ENCODE data around the gene ADK.

Gene ADK

GRCh38 chr10:74483356-74483755 lies 332.3 kb downstream of the ADK start:
- Histone ChIP-seq H3K9me3 (ENCODE audit: insufficient read depth, low read length) (no peaks in the 10 kb centered on the region), H3K4me2 (ENCODE audit: low read length) (no peak overlapping the region), H3K36me3 (replicated peaks; ENCODE audit: low read depth, low read length) (peaks cover 6% of the 10 kb centered on the region), H2AFZ (ENCODE audit: low read depth, low read length) (no peak overlapping the region), H3K4me3 (ENCODE audit: low read length) (no peak overlapping the region), H3K4me1 (ENCODE audit: low read length) (peaks cover 13% of the 10 kb centered on the region), H3K9ac (ENCODE audit: low read length) (no peak overlapping the region), H3K27ac (ENCODE audit: low read length) (no peak overlapping the region), H4K20me1 (ENCODE audit: insufficient read depth, low read length) (no peaks in the 10 kb centered on the region), H3K27me3 (ENCODE audit: low read depth, low read length) (no peaks in the 10 kb centered on the region), H3K79me2 (ENCODE audit: low read length) (no peaks in the 10 kb centered on the region)
- no peak for TF ChIP-seq EZH2phosphoT487 (IDR thresholded peaks at IDR 0.05; ENCODE audit: low read depth)
- TF ChIP-seq, protein P1, sequence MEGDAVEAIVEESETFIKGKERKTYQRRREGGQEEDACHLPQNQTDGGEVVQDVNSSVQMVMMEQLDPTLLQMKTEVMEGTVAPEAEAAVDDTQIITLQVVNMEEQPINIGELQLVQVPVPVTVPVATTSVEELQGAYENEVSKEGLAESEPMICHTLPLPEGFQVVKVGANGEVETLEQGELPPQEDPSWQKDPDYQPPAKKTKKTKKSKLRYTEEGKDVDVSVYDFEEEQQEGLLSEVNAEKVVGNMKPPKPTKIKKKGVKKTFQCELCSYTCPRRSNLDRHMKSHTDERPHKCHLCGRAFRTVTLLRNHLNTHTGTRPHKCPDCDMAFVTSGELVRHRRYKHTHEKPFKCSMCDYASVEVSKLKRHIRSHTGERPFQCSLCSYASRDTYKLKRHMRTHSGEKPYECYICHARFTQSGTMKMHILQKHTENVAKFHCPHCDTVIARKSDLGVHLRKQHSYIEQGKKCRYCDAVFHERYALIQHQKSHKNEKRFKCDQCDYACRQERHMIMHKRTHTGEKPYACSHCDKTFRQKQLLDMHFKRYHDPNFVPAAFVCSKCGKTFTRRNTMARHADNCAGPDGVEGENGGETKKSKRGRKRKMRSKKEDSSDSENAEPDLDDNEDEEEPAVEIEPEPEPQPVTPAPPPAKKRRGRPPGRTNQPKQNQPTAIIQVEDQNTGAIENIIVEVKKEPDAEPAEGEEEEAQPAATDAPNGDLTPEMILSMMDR (IDR thresholded peaks at IDR 0.05; ENCODE audit: low read depth, low read length), result no peak

DNA sequence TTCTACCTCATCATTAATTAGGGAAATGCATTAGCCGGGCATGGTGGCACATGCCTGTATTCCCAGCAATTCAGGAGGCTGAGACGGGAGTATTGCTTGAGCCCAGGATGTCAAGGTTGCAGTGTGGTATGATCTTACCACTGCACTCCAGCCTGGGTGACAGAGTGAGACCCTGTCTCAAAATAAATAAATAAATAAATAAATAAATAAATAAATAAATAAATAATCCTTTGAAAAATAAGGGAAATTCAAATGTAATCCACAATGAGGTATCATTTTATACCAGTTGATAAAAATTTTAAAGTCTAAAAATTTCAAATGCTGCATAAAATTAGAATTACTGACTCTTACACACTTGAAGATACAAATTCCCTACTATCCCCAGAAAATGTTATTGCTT lies 334.3 kb downstream of the ADK start:
- Histone ChIP-seq H4K20me1 (ENCODE audit: insufficient read depth, low read length) (no peaks in the 10 kb centered on the region), H2AFZ (ENCODE audit: low read depth, low read length) (no peak overlapping the region), H3K9ac (ENCODE audit: low read length) (no peak overlapping the region), H3K79me2 (ENCODE audit: low read length) (no peaks in the 10 kb centered on the region), H3K4me1 (ENCODE audit: low read length) (peaks cover 13% of the 10 kb centered on the region), H3K27me3 (ENCODE audit: low read depth, low read length) (no peaks in the 10 kb centered on the region), H3K4me2 (ENCODE audit: low read length) (no peak overlapping the region), H3K4me3 (ENCODE audit: low read length) (no peak overlapping the region), H3K27ac (ENCODE audit: low read length) (no peak overlapping the region), H3K36me3 (replicated peaks; ENCODE audit: low read depth, low read length) (peaks cover 6% of the 10 kb centered on the region), H3K9me3 (ENCODE audit: insufficient read depth, low read length) (no peaks in the 10 kb centered on the region)
- TF ChIP-seq, protein P1 (IDR thresholded peaks at IDR 0.05; ENCODE audit: low read depth, low read length), result no peak
- no peak for TF ChIP-seq EZH2phosphoT487 (IDR thresholded peaks at IDR 0.05; ENCODE audit: low read depth)

- Histone ChIP-seq H3K9ac (ENCODE audit: low read length) (no peak overlapping the region), H4K20me1 (ENCODE audit: insufficient read depth, low read length) (no peaks in the 10 kb centered on the region), H3K4me3 (ENCODE audit: low read length) (no peak overlapping the region), H3K4me1 (ENCODE audit: low read length) (peaks cover 9% of the 10 kb centered on the region), H3K27me3 (ENCODE audit: low read depth, low read length) (no peaks in the 10 kb centered on the region), H3K4me2 (ENCODE audit: low read length) (no peak overlapping the region), H3K79me2 (ENCODE audit: low read length) (no peaks in the 10 kb centered on the region), H3K36me3 (replicated peaks; ENCODE audit: low read depth, low read length) (peaks cover 5% of the 10 kb centered on the region), H2AFZ (ENCODE audit: low read depth, low read length) (no peak overlapping the region), H3K27ac (ENCODE audit: low read length) (no peak overlapping the region), H3K9me3 (ENCODE audit: insufficient read depth, low read length) (no peaks in the 10 kb centered on the region)
- TF ChIP-seq EZH2phosphoT487 (IDR thresholded peaks at IDR 0.05; ENCODE audit: low read depth), result no peak
- TF ChIP-seq, protein P1 (IDR thresholded peaks at IDR 0.05; ENCODE audit: low read depth, low read length), result no peak
These were observed 335.6 kb downstream of the ADK start for GRCh38 chr10:74486659-74487058.

DNA sequence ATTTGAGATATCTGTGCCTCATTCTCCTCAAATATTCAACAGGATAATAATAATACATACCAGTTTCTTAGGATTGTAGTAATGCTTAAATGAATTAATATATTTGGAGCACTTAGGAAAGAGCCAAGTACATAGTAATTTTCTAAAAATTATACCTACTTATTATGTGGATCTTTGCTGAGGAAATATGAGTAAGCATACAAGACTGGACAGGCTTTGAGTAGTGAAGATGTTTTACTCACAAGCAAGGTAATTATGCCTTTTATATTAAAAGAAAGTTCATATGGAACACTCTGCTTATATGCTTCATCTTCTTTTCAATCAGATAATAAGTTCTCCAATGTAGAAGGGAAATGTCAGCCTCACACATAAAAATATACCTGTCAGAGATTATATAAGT lies 337.9 kb downstream of the ADK start:
- no peaks in the 10 kb centered on the region for H3K36me3 ChIP-seq (replicated peaks; ENCODE audit: low read depth, low read length)
- TF ChIP-seq, protein P1 (IDR thresholded peaks at IDR 0.05; ENCODE audit: low read depth, low read length), result no peak
- TF ChIP-seq EZH2phosphoT487 (IDR thresholded peaks at IDR 0.05; ENCODE audit: low read depth), result no peak
- H4K20me1 ChIP-seq (ENCODE audit: insufficient read depth, low read length), result no peaks in the 10 kb centered on the region
- H3K9me3 ChIP-seq (ENCODE audit: insufficient read depth, low read length), result no peaks in the 10 kb centered on the region
- no peaks in the 10 kb centered on the region for H3K27me3 ChIP-seq (ENCODE audit: low read depth, low read length)
- no peak overlapping the region for H3K9ac ChIP-seq (ENCODE audit: low read length)
- H3K27ac ChIP-seq (ENCODE audit: low read length), result no peak overlapping the region
- H3K4me1 ChIP-seq (ENCODE audit: low read length), result no peaks in the 10 kb centered on the region
- no peak overlapping the region for H2AFZ ChIP-seq (ENCODE audit: low read depth, low read length)
- H3K4me2 ChIP-seq (ENCODE audit: low read length), result no peak overlapping the region
- H3K79me2 ChIP-seq (ENCODE audit: low read length), result no peaks in the 10 kb centered on the region
- no peak overlapping the region for H3K4me3 ChIP-seq (ENCODE audit: low read length)

Data from OCI-LY3 (cell line).